Hepatocyte (in vitro differentiated cells): Measurements from ENCODE around the gene ZBTB4. TPM values are rescaled to one million over a fixed set of nuclear protein-coding genes. Genes with fewer than 3 reads are reported as not detected.

Source experiments
- DNase-seq: peaks from one replicate; pipeline ENCODE4 v3.0.0-alpha.2; 2016; ENCODE audit warnings: low spot score
- H2AFZ ChIP-seq: fragments of 200-600 bp; sonication (generic); 2 replicates; pipeline ENCODE4 v1.6.0; 2016; ENCODE audit warnings: antibody characterized with exemption, mild to moderate bottlenecking
- H3K27ac ChIP-seq: fragments of 200-600 bp; sonication (generic); 2 replicates; pipeline ENCODE4 v1.5.1; 2016; ENCODE audit warnings: mild to moderate bottlenecking
- H3K27me3 ChIP-seq: fragments of 200-600 bp; sonication (generic); 2 replicates; pipeline ENCODE4 v1.6.1; 2016
- H3K36me3 ChIP-seq: fragments of 200-600 bp; sonication (generic); replicated peaks from 2 replicates; pipeline ENCODE4 v1.5.1; 2016; ENCODE audit warnings: low read depth; ENCODE audit not compliant: insufficient read depth
- H3K4me1 ChIP-seq: fragments of 200-600 bp; sonication (generic); 2 replicates; pipeline ENCODE4 v1.5.1; 2016; ENCODE audit warnings: mild to moderate bottlenecking, moderate library complexity; ENCODE audit not compliant: insufficient read depth
- H3K4me2 ChIP-seq: fragments of 200-600 bp; sonication (generic); 2 replicates; pipeline ENCODE4 v1.6.0; 2016
- H3K4me3 ChIP-seq: fragments of 200-600 bp; sonication (generic); 2 replicates; pipeline ENCODE4 v1.5.1; 2016; ENCODE audit warnings: mild to moderate bottlenecking
- H3K79me2 ChIP-seq: fragments of 200-600 bp; sonication (generic); 2 replicates; pipeline ENCODE4 v1.6.0; 2017; ENCODE audit warnings: mild to moderate bottlenecking
- H3K9me2 ChIP-seq: fragments of 200-600 bp; sonication (generic); replicated peaks from 2 replicates; pipeline ENCODE4 v1.6.0; 2017; ENCODE audit warnings: mild to moderate bottlenecking; ENCODE audit not compliant: insufficient read depth
- H3K9me3 ChIP-seq: fragments of 200-600 bp; sonication (generic); 2 replicates; pipeline ENCODE4 v1.5.1; 2016; ENCODE audit warnings: low read depth, mild to moderate bottlenecking
- H4K20me1 ChIP-seq: fragments of 200-600 bp; sonication (generic); 2 replicates; pipeline ENCODE4 v1.6.0; 2016; ENCODE audit warnings: mild to moderate bottlenecking; ENCODE audit not compliant: insufficient read depth, poor library complexity, severe bottlenecking
- CTCF ChIP-seq: fragments of 200-600 bp; sonication (generic); IDR thresholded peaks from 2 replicates; pipeline ENCODE4 v1.5.1; 2016; ENCODE audit warnings: antibody characterized with exemption, mild to moderate bottlenecking; ENCODE audit not compliant: poor library complexity
- EZH2 ChIP-seq: fragments of 200-600 bp; sonication (generic); IDR thresholded peaks from 2 replicates; pipeline ENCODE4 v1.6.1; 2016; ENCODE audit warnings: antibody characterized with exemption, mild to moderate bottlenecking, borderline replicate concordance
- EZH2phosphoT487 ChIP-seq: fragments of 200-600 bp; sonication (generic); IDR thresholded peaks from one replicate; pipeline ENCODE4 v1.6.1; 2018; ENCODE audit warnings: antibody characterized with exemption, mild to moderate bottlenecking, low read depth, moderate library complexity; ENCODE audit not compliant: unreplicated experiment, severe bottlenecking
- WGBS: methylation state at CpG from one replicate; pipeline ENCODE4 v1.1.6; 2016; ENCODE audit warnings: low lambda C conversion rate; ENCODE audit errors: missing lambda C conversion rate; 5-methylcytosine and 5-hydroxymethylcytosine counted together
- polyA plus RNA-seq: library from polyadenylated mRNA; unstranded; fragments of >200 nt; fragmentation: Nextera tagmentation; extraction: Ambion mirVana; gene quantifications from 2 replicates; pipeline ENCODE4 v1.2.1, GENCODE V29; 2016
- total RNA-seq: library from RNA; depleted of rRNA; stranded (reverse); fragments of >200 nt; gene quantifications from 2 replicates; pipeline ENCODE4 v1.2.3, GENCODE V29; 2014

The ZBTB4 gene
- total and polyA plus RNA-seq, 2 experiments from 2014 or later, result 20.8 to 27.1 TPM

- Histone ChIP-seq H3K9me3 (no peaks in the 10 kb centered on the region), H3K79me2 (peaks cover 65% of the 10 kb centered on the region), H3K27ac (peak overlapping the region; percentile 100), H3K36me3 (no peaks in the 10 kb centered on the region), H3K4me2 (peak overlapping the region; percentile 94), H3K4me1 (peaks cover 51% of the 10 kb centered on the region), H4K20me1 (peaks cover 18% of the 10 kb centered on the region), H3K9me2 (no peaks in the 10 kb centered on the region), H2AFZ (no peak overlapping the region), H3K4me3 (peak overlapping the region; percentile 97), H3K27me3 (no peaks in the 10 kb centered on the region)
- no peak for DNase-seq
- peak; percentile 6 for TF ChIP-seq CTCF
- no peak for TF ChIP-seq EZH2
- TF ChIP-seq EZH2phosphoT487, result no peak
- 8% methylated on average over 8 of the region's 8 CpGs for whole genome bisulfite sequencing
These were observed 606 bp upstream of the ZBTB4 start for GRCh38 chr17:7480089-7480384.

GRCh38 chr17:7478276-7479212 is 887 bp downstream of the ZBTB4 start:
- peak; percentile 85 for DNase-seq
- peak overlapping the region; percentile 41 for H2AFZ ChIP-seq
- H3K79me2 ChIP-seq, result peaks cover 78% of the 10 kb centered on the region

GRCh38 chr17:7477392-7478275 is 1.8 kb downstream of the ZBTB4 start:
- no peaks in the 10 kb centered on the region for H3K36me3 ChIP-seq
- no peaks in the 10 kb centered on the region for H3K9me2 ChIP-seq
- H3K27ac ChIP-seq, result peak overlapping the region; percentile 100
- peaks cover 51% of the 10 kb centered on the region for H3K4me1 ChIP-seq
- TF ChIP-seq CTCF (no peak), EZH2phosphoT487 (no peak), EZH2 (no peak)
- H3K9me3 ChIP-seq, result no peaks in the 10 kb centered on the region
- H3K79me2 ChIP-seq, result peaks cover 86% of the 10 kb centered on the region
- peak overlapping the region; percentile 94 for H3K4me2 ChIP-seq
- DNase-seq, result peak; percentile 91
- H3K4me3 ChIP-seq, result peak overlapping the region; percentile 97
- WGBS, result 17% methylated on average over 25 of the region's 26 CpGs
- no peak overlapping the region for H2AFZ ChIP-seq
- no peaks in the 10 kb centered on the region for H3K27me3 ChIP-seq
- H4K20me1 ChIP-seq, result peaks cover 34% of the 10 kb centered on the region

More at GRCh38 chr17:7478276-7479212, 887 bp downstream of the ZBTB4 start:
- peak overlapping the region; percentile 94 for H3K4me2 ChIP-seq
- WGBS, result 42% methylated on average over 21 of the region's 40 CpGs
- H3K27me3 ChIP-seq, result no peaks in the 10 kb centered on the region
- H4K20me1 ChIP-seq, result peaks cover 30% of the 10 kb centered on the region
- TF ChIP-seq EZH2 (no peak), EZH2phosphoT487 (no peak), CTCF (no peak)
- peak overlapping the region; percentile 97 for H3K4me3 ChIP-seq
- H3K4me1 ChIP-seq, result peaks cover 56% of the 10 kb centered on the region
- no peaks in the 10 kb centered on the region for H3K9me3 ChIP-seq
- H3K27ac ChIP-seq, result peak overlapping the region; percentile 100
- H3K9me2 ChIP-seq, result no peaks in the 10 kb centered on the region
- H3K36me3 ChIP-seq, result no peaks in the 10 kb centered on the region
